GM19395 (cell line): ENCODE data around the gene PRKAR1B.

ENCODE experiments used
- ATAC-seq: cut with Tn5 transposase; IDR thresholded peaks from one replicate; pipeline ENCODE4 v1.9.1; 2021; ENCODE audit warnings: mild to moderate bottlenecking, moderate library complexity; ENCODE audit not compliant: unreplicated experiment

The PRKAR1B gene

GRCh38 chr7:545470-545869 is 181.6 kb downstream of the PRKAR1B start:
- ATAC-seq: no peak

- ATAC-seq: no peak
These were observed 182.5 kb downstream of the PRKAR1B start for GRCh38 chr7:544338-545221.

- ATAC-seq: no peak
These were observed 183.4 kb downstream of the PRKAR1B start for GRCh38 chr7:543501-544337.

GRCh38 chr7:542713-543500 is 184.2 kb downstream of the PRKAR1B start:
- ATAC-seq: no peak

- no peak for ATAC-seq
These were observed 184.9 kb downstream of the PRKAR1B start for GRCh38 chr7:542131-542712.

GRCh38 chr7:541661-542060 is 185.4 kb downstream of the PRKAR1B start:
- ATAC-seq: no peak

GRCh38 chr7:540997-541396 is 186.1 kb downstream of the PRKAR1B start:
- ATAC-seq: no peak

GRCh38 chr7:540579-540978 is 186.5 kb downstream of the PRKAR1B start:
- no peak for ATAC-seq

GRCh38 chr7:539731-540411 is 187.2 kb downstream of the PRKAR1B start:
- no peak for ATAC-seq

GRCh38 chr7:538764-539685 is 188.1 kb downstream of the PRKAR1B start:
- no peak for ATAC-seq

GRCh38 chr7:537911-538634 is 189.0 kb downstream of the PRKAR1B start:
- no peak for ATAC-seq

GRCh38 chr7:536231-536630 is 190.8 kb downstream of the PRKAR1B start:
- no peak for ATAC-seq

GRCh38 chr7:534959-535358 is 192.1 kb downstream of the PRKAR1B start:
- no peak for ATAC-seq

GRCh38 chr7:534075-534474 is 193.0 kb downstream of the PRKAR1B start:
- no peak for ATAC-seq

GRCh38 chr7:533266-533665 is 193.8 kb downstream of the PRKAR1B start:
- no peak for ATAC-seq

- no peak for ATAC-seq
These were observed 194.5 kb downstream of the PRKAR1B start for GRCh38 chr7:532379-533143.

GRCh38 chr7:531777-532176 is 195.3 kb downstream of the PRKAR1B start:
- no peak for ATAC-seq

GRCh38 chr7:528451-528850 is 198.6 kb downstream of the PRKAR1B start:
- no peak for ATAC-seq
